ENCODE measurements around the gene NPAS3. TPM values are rescaled to one million over a fixed set of nuclear protein-coding genes. Genes with fewer than 3 reads are reported as not detected.

NPAS3 gene
- total and polyA plus RNA-seq, 7 donors = 0.04 to 1.5 (median 0.39) TPM

DNA sequence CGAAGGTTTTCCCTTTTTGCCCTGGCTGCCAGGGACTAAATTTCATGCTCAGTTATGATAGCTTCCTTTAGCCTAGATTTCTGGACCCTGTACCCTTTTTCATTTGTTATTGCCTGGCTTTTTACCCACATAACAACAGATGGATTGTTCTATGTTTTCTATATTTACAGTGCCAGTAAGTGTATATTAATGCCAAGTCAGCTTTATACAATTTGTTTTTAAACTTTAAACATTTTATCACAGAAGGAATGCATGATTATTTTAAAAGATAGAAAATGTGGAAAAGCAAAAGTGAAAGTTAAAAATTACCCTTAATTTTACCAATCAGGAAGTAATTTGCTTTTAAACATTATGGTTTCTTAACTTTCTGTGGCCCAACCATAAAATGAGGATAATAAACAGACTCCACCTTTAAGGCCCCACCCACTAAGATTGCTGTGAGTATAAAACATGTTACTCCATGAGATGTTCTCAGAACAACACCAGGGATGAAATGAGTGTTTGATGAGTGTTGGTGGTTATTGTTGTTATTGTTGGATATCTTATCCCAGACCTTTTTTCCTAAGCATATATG, 515.4 kb downstream of the NPAS3 start:
- no peak overlapping the region for H3K27ac ChIP-seq
- DNase-seq (no peak), ATAC-seq (no peak)
- intact Hi-C loops (cut with DNase I) = no loop called here
- H3K4me3 ChIP-seq = no peak overlapping the region
- no peaks in the 10 kb centered on the region for H3K36me3 ChIP-seq (ENCODE audit: insufficient read depth in 1 of 2, low read depth in 1 of 2)
- 7 to 29% (median 10%) methylated on average over 1 of the region's 1 CpG for WGBS, 3 donors
- no peaks in the 10 kb centered on the region for H3K9me3 ChIP-seq
- H3K4me1 ChIP-seq = peaks cover 11% of the 10 kb centered on the region
- TF ChIP-seq, protein P1, sequence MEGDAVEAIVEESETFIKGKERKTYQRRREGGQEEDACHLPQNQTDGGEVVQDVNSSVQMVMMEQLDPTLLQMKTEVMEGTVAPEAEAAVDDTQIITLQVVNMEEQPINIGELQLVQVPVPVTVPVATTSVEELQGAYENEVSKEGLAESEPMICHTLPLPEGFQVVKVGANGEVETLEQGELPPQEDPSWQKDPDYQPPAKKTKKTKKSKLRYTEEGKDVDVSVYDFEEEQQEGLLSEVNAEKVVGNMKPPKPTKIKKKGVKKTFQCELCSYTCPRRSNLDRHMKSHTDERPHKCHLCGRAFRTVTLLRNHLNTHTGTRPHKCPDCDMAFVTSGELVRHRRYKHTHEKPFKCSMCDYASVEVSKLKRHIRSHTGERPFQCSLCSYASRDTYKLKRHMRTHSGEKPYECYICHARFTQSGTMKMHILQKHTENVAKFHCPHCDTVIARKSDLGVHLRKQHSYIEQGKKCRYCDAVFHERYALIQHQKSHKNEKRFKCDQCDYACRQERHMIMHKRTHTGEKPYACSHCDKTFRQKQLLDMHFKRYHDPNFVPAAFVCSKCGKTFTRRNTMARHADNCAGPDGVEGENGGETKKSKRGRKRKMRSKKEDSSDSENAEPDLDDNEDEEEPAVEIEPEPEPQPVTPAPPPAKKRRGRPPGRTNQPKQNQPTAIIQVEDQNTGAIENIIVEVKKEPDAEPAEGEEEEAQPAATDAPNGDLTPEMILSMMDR (IDR thresholded peaks at IDR 0.05) = no peak
- no peaks in the 10 kb centered on the region for H3K27me3 ChIP-seq (ENCODE audit: insufficient read depth in 3 of 3, low read length in 2 of 3)

DNA sequence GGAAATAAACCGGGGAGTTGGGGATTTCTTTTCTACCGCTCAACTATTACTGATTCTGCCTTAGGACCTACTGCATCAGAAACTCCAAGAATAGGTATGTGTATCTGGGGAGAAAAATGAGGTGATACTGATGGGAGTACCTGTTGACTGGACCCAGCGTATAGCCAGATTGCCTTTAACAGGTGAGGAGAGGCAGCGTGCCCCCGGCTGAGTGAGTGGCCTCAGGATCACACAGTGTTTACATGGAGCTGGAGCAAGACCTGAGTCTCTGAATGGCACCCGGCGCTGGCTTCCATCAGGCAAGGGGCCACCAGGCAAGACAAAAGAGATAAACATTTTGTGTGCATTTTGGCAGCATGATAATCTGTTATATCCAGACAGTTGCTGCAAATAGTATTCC, 516.0 kb downstream of the NPAS3 start:
- intact Hi-C loops (cut with DNase I) = no loop called here
- H3K4me3 ChIP-seq = no peak overlapping the region
- H3K36me3 ChIP-seq (ENCODE audit: insufficient read depth in 1 of 2, low read depth in 1 of 2) = no peaks in the 10 kb centered on the region
- TF ChIP-seq, protein P1 (IDR thresholded peaks at IDR 0.05) = no peak
- H3K27me3 ChIP-seq (ENCODE audit: insufficient read depth in 3 of 3, low read length in 2 of 3) = no peaks in the 10 kb centered on the region
- 80 to 84% (median 82%) methylated on average over 7 of the region's 7 CpGs for WGBS, 3 donors
- H3K9me3 ChIP-seq = no peaks in the 10 kb centered on the region
- peaks cover 11% of the 10 kb centered on the region for H3K4me1 ChIP-seq
- H3K27ac ChIP-seq = no peak overlapping the region
- no peak for DNase-seq
- ATAC-seq = no peak

DNA sequence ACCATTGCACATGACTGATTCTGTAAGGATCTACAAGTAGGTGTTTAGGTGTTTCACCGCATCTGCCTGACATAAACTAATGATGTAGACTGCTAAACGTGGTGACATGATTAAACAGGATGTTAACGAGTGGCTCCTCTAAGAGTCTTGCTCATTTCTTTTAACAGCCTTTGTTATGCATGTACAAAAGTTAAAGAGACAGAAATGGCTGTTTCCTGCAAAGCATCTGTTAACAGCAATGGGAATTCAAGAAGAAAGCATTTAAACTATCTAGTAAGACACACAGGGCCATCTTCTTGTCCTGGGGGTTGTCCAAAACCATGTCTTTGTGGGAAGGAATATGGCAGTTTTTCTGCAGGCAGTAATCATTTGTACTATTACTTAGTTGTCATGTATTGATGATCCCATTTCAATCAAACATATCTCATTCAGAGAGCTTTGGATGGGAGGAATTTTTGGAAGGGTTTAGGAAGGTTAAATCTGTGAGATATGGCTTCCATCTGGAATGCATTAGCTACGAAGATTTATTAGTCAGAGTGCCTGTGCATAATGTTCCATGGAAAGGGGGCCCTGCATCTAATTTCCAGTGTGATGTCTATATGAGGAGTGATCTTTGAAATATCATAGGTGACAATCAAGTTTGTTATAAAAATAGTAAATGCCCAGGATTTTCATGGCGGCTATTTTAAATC, 517.1 kb downstream of the NPAS3 start:
- no peaks in the 10 kb centered on the region for H3K9me3 ChIP-seq
- H3K36me3 ChIP-seq (ENCODE audit: insufficient read depth in 1 of 2, low read depth in 1 of 2) = no peaks in the 10 kb centered on the region
- intact Hi-C loops (cut with DNase I) = no loop called here
- DNase-seq = no peak
- H3K27me3 ChIP-seq (ENCODE audit: insufficient read depth in 3 of 3, low read length in 2 of 3) = no peaks in the 10 kb centered on the region
- peaks cover 11% of the 10 kb centered on the region for H3K4me1 ChIP-seq
- no peak overlapping the region for H3K27ac ChIP-seq
- H3K4me3 ChIP-seq = no peak overlapping the region
- WGBS, 3 donors = 50 to 67% (median 50%) methylated on average over 5 of the region's 5 CpGs
- TF ChIP-seq, protein P1 (IDR thresholded peaks at IDR 0.05) = no peak
- no peak for ATAC-seq

DNA sequence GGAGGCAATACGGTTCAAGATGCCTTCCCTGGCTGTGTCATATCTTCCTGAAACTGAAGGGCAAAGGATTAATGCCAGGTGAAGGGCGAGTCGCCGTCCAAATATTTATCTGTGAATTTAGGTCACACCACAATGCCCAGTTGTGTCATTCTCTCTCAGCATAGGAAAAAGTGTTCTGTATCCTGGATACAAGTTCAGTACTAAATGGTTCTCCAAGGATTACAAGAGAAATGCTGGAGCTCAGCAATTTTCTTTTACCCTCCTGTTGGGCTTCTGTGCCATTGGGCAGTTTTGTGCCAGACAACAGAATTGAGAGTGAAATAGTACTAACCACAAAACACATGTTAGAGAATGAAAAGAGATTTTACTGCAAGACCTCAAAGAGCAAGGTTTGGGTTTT, 518.3 kb downstream of the NPAS3 start:
- Histone ChIP-seq H3K27ac (no peak overlapping the region), H3K4me3 (no peak overlapping the region), H3K4me1 (no peaks in the 10 kb centered on the region), H3K27me3 (ENCODE audit: insufficient read depth in 3 of 3, low read length in 2 of 3) (no peaks in the 10 kb centered on the region), H3K9me3 (no peaks in the 10 kb centered on the region), H3K36me3 (ENCODE audit: insufficient read depth in 1 of 2, low read depth in 1 of 2) (no peaks in the 10 kb centered on the region)
- no peak for DNase-seq
- WGBS, 3 donors = 49 to 57% (median 53%) methylated on average over 4 of the region's 4 CpGs
- TF ChIP-seq, protein P1 (IDR thresholded peaks at IDR 0.05) = no peak
- intact Hi-C loops (cut with DNase I) = no loop called here
- peak in 3 of 4 donors; percentile 26 to 45 (median 37) for ATAC-seq

All from psoas muscle (tissue), 8 donors.